ENCODE data around the gene DNAJC2.
"Not testable (repeated sequence)": the region's sequence is repeated elsewhere in the genome, so short reads cannot be mapped to it uniquely, and the experiment has no call there.

The DNAJC2 gene

DNA sequence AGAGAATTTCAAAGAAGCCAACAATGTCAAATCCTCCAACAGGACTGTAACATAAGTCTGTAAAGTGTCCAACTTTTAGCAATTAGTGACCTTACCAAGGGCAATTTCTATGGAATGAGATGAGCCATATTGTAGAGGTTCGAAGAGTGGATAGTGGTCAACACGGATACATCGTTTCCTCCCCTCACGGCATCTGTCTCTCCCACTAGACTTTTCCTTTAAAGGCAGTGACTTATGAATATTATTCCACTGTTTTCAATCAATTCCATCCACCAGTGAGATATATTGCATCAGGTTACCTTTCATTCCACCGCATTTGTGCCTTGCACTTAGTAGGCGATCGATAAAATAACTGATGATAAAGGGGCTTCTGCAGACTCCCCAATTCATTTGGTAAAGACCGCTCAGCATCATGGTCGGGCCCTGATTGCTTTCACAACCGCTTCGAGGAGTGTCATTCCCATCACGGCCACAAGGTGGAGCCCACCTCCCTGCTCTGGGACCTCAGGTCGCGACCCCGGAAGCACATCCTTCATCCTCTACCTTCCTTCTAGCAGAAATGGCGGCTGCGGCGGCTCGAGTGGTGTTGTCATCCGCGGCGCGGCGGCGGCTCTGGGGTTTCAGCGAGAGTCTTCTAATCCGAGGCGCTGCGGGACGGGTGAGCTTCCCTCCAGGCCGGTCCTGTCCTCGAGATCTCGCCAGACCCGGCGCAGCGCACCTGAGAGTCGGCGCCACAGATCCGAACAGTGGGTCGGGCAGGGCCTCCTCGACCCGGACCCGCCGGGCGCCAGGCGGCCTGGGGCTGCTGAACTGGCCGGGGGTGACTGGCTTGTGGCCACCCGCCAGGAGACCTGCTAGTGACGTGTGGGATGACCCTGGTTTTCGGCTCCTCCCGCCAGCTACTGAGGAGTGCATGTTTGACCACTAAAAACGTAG, 47.4 kb downstream of the DNAJC2 start, which contains the start of gene PMPCB:
PMPCB (plus strand) TSS at position 535 of the 936 bp plus-strand sequence; CDS start at position 560, 25 bp downstream.
- no peaks in the 10 kb centered on the region for H3K9me2 ChIP-seq (replicated peaks; ENCODE audit: insufficient read depth, low read length)
- peak within 1 kb of the TSS; percentile 86 for H3K4me3 ChIP-seq (ENCODE audit: insufficient read depth, low read length, poor library complexity, severe bottlenecking)
- H3K4me2 ChIP-seq (ENCODE audit: low read depth, low read length, poor library complexity, severe bottlenecking): peak within 1 kb of the TSS; percentile 98
- H2AFZ ChIP-seq (ENCODE audit: low read depth, low read length, severe bottlenecking): peak within 1 kb of the TSS; percentile 78
- peaks cover 22% of the 10 kb centered on the region for H3K36me3 ChIP-seq (ENCODE audit: low read length)
- H3K79me2 ChIP-seq (ENCODE audit: insufficient read depth, low read length): peaks cover 42% of the 10 kb centered on the region
- H3K27me3 ChIP-seq (ENCODE audit: low read length): no peaks in the 10 kb centered on the region
- no peaks in the 10 kb centered on the region for H3K9me3 ChIP-seq (ENCODE audit: insufficient read depth, low read length)
- TF ChIP-seq EZH2phosphoT487 (conservative IDR thresholded peaks at IDR 0.05; ENCODE audit: low read length): no peak
- TF ChIP-seq, protein P1, sequence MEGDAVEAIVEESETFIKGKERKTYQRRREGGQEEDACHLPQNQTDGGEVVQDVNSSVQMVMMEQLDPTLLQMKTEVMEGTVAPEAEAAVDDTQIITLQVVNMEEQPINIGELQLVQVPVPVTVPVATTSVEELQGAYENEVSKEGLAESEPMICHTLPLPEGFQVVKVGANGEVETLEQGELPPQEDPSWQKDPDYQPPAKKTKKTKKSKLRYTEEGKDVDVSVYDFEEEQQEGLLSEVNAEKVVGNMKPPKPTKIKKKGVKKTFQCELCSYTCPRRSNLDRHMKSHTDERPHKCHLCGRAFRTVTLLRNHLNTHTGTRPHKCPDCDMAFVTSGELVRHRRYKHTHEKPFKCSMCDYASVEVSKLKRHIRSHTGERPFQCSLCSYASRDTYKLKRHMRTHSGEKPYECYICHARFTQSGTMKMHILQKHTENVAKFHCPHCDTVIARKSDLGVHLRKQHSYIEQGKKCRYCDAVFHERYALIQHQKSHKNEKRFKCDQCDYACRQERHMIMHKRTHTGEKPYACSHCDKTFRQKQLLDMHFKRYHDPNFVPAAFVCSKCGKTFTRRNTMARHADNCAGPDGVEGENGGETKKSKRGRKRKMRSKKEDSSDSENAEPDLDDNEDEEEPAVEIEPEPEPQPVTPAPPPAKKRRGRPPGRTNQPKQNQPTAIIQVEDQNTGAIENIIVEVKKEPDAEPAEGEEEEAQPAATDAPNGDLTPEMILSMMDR (IDR thresholded peaks at IDR 0.05; ENCODE audit: insufficient read depth, low read length, poor library complexity, severe bottlenecking): peak; percentile 97
- H3K27ac ChIP-seq (ENCODE audit: low read depth, low read length): peak within 1 kb of the TSS; percentile 53
- peak within 1 kb of the TSS; percentile 79 for H3K9ac ChIP-seq (ENCODE audit: low read length)
- no peaks in the 10 kb centered on the region for H4K20me1 ChIP-seq (ENCODE audit: low read depth, low read length)
- no peaks in the 10 kb centered on the region for H3F3A ChIP-seq (ENCODE audit: insufficient read depth)

DNA sequence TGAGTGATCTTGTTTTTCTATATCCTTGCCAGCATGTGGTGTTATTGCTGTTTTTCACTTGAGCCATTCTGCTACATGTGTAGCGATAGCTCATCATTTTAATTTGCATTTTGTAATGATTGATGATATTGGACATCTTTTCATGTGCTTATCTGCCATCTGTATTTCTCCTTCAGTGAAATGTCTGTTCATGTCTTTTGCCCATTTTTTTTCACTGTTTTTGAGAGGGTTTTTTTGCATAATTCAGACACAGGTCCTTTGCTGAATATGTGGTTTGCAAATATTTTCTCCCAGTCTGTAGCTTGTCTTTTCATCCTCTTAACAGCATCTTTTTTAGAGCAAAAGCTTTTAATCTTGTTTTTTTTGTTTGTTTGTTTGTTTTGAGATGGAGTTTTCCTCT, 51.0 kb downstream of the DNAJC2 start:
- Histone ChIP-seq H4K20me1 (ENCODE audit: low read depth, low read length) (no peaks in the 10 kb centered on the region), H3K4me3 (ENCODE audit: insufficient read depth, low read length, poor library complexity, severe bottlenecking) (no peak overlapping the region), H3K27ac (ENCODE audit: low read depth, low read length) (no peak overlapping the region), H2AFZ (ENCODE audit: low read depth, low read length, severe bottlenecking) (no peak overlapping the region), H3K36me3 (ENCODE audit: low read length) (no peaks in the 10 kb centered on the region; the same call in 1 of the 2 replicates), H3K79me2 (ENCODE audit: insufficient read depth, low read length) (peaks cover 13% of the 10 kb centered on the region), H3K9me3 (ENCODE audit: insufficient read depth, low read length) (no peaks in the 10 kb centered on the region), H3K4me2 (ENCODE audit: low read depth, low read length, poor library complexity, severe bottlenecking) (no peak overlapping the region), H3F3A (ENCODE audit: insufficient read depth) (no peaks in the 10 kb centered on the region), H3K9ac (ENCODE audit: low read length) (no peak overlapping the region), H3K27me3 (ENCODE audit: low read length) (no peaks in the 10 kb centered on the region), H3K9me2 (replicated peaks; ENCODE audit: insufficient read depth, low read length) (no peaks in the 10 kb centered on the region)
- TF ChIP-seq, protein P1 (IDR thresholded peaks at IDR 0.05; ENCODE audit: insufficient read depth, low read length, poor library complexity, severe bottlenecking): no peak
- TF ChIP-seq EZH2phosphoT487 (conservative IDR thresholded peaks at IDR 0.05; ENCODE audit: low read length): no peak

- TF ChIP-seq, protein P1 (IDR thresholded peaks at IDR 0.05; ENCODE audit: insufficient read depth, low read length, poor library complexity, severe bottlenecking): no peak
- TF ChIP-seq EZH2phosphoT487 (conservative IDR thresholded peaks at IDR 0.05; ENCODE audit: low read length): no peak
- Histone ChIP-seq H3K9me2 (replicated peaks; ENCODE audit: insufficient read depth, low read length) (no peaks in the 10 kb centered on the region), H3K27me3 (ENCODE audit: low read length) (no peaks in the 10 kb centered on the region), H2AFZ (ENCODE audit: low read depth, low read length, severe bottlenecking) (no peak overlapping the region), H3K4me3 (ENCODE audit: insufficient read depth, low read length, poor library complexity, severe bottlenecking) (no peak overlapping the region), H4K20me1 (ENCODE audit: low read depth, low read length) (no peaks in the 10 kb centered on the region), H3K4me2 (ENCODE audit: low read depth, low read length, poor library complexity, severe bottlenecking) (no peak overlapping the region), H3F3A (ENCODE audit: insufficient read depth) (no peaks in the 10 kb centered on the region), H3K9me3 (ENCODE audit: insufficient read depth, low read length) (no peaks in the 10 kb centered on the region), H3K79me2 (ENCODE audit: insufficient read depth, low read length) (no peaks in the 10 kb centered on the region), H3K27ac (ENCODE audit: low read depth, low read length) (no peak overlapping the region), H3K36me3 (ENCODE audit: low read length) (no peaks in the 10 kb centered on the region), H3K9ac (ENCODE audit: low read length) (no peak overlapping the region)
These were observed 52.4 kb downstream of the DNAJC2 start for GRCh38 chr7:103292122-103292521.

DNA sequence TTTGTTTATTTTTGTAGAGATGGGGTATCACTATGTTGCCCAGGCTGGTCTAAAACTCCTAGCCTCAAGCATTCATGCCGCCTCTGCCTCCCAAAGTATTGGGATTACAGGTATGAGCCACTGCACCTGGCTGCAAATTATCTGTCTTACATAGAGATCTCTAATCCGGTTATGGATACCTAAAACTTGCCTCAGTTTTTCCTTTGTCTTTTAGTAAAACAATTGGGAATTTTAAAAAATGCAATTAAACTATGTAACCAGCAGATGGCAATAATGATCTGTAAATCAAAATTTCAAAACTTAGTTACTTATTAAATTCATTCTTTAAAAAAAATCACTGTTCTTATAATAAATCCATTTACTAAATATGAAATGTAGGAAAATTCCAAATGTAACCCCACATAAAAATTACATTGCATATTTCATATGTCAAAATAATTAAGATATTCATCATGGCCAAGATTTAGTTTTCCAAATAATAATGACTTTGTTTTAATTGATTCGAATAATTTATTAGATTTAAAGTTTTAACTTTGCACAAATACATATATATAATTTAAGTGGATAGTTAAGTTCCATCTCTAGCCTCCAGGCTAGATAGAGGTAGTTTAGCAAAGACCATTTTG, 61.7 kb downstream of the DNAJC2 start:
- H3K9ac ChIP-seq (ENCODE audit: low read length); H3K79me2 ChIP-seq (ENCODE audit: insufficient read depth, low read length); H3K4me3 ChIP-seq (ENCODE audit: insufficient read depth, low read length, poor library complexity, severe bottlenecking); H3K4me2 ChIP-seq (ENCODE audit: low read depth, low read length, poor library complexity, severe bottlenecking); H3K9me2 ChIP-seq (replicated peaks; ENCODE audit: insufficient read depth, low read length); H3F3A ChIP-seq (ENCODE audit: insufficient read depth); H3K9me3 ChIP-seq (ENCODE audit: insufficient read depth, low read length); H3K27ac ChIP-seq (ENCODE audit: low read depth, low read length); H4K20me1 ChIP-seq (ENCODE audit: low read depth, low read length); H2AFZ ChIP-seq (ENCODE audit: low read depth, low read length, severe bottlenecking); H3K36me3 ChIP-seq (ENCODE audit: low read length); H3K27me3 ChIP-seq (ENCODE audit: low read length): not testable (repeated sequence)

GRCh38 chr7:103280803-103281155, 63.8 kb downstream of the DNAJC2 start:
- Histone ChIP-seq H2AFZ (ENCODE audit: low read depth, low read length, severe bottlenecking) (peak overlapping the region; percentile 98), H3K4me2 (ENCODE audit: low read depth, low read length, poor library complexity, severe bottlenecking) (peak overlapping the region; percentile 74)

More at GRCh38 chr7:103280803-103281155, 63.8 kb downstream of the DNAJC2 start:
- not testable (repeated sequence) for H4K20me1 ChIP-seq (ENCODE audit: low read depth, low read length); H3F3A ChIP-seq (ENCODE audit: insufficient read depth); H3K36me3 ChIP-seq (ENCODE audit: low read length); H3K79me2 ChIP-seq (ENCODE audit: insufficient read depth, low read length); H3K9me3 ChIP-seq (ENCODE audit: insufficient read depth, low read length); H3K27ac ChIP-seq (ENCODE audit: low read depth, low read length); H3K27me3 ChIP-seq (ENCODE audit: low read length); H3K9me2 ChIP-seq (replicated peaks; ENCODE audit: insufficient read depth, low read length)
- Histone ChIP-seq H3K4me3 (ENCODE audit: insufficient read depth, low read length, poor library complexity, severe bottlenecking) (peak overlapping the region; percentile 75), H3K9ac (ENCODE audit: low read length) (peak overlapping the region; percentile 73)
